HG03039 (cell line): ENCODE measurements around the gene DCDC2B.

Source experiments
- ATAC-seq: cut with Tn5 transposase; IDR thresholded peaks from one replicate; pipeline ENCODE4 v1.9.1; 2021; ENCODE audit warnings: mild to moderate bottlenecking, moderate library complexity; ENCODE audit not compliant: unreplicated experiment

DCDC2B gene

DNA sequence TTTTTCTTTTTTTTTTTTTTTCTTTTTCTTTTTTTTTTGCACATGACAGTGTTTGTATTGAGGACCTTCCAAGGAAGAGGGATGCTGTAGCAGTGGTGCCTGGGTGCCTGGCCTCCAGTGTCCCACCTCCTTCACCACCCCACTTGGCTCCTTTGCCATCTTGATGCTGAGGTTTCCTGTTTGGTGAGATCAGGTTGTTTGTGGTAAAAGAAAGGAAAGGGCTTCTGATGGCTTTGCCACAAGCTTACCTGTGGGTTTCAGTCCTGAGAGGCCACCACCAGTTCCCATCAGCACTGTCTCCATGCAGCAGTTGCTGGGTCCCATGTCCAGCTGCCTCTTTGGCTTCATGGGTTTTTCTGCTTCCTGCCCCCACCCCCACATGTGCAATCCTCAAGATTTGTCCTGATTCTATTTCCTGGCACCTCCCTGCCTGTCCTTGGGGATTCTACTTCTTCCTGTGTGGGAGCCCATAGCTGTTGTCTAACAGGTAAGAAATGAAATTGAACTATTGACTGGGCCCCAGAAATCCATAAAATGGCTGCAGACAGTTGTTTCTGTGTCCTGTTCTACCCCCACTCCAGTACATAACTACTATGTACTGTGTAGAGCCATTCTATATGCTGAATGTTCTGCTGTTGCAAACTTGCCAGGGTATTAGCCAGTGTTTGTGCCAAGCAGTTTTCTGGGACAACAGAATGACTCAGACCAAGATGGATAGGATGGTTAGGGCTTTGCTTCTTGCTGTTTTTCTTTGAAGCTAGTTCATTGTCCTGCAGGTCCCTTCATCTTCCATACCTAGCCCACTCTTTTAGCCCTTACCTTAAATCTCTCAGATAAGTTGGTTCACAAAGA, 12.7 kb upstream of the DCDC2B start:
- no peak for ATAC-seq

- ATAC-seq, result no peak
Measured at GRCh38 chr1:32197074-32197473, 11.8 kb upstream of the DCDC2B start.

- no peak for ATAC-seq
Measured at GRCh38 chr1:32197837-32198236, 11.1 kb upstream of the DCDC2B start.

DNA sequence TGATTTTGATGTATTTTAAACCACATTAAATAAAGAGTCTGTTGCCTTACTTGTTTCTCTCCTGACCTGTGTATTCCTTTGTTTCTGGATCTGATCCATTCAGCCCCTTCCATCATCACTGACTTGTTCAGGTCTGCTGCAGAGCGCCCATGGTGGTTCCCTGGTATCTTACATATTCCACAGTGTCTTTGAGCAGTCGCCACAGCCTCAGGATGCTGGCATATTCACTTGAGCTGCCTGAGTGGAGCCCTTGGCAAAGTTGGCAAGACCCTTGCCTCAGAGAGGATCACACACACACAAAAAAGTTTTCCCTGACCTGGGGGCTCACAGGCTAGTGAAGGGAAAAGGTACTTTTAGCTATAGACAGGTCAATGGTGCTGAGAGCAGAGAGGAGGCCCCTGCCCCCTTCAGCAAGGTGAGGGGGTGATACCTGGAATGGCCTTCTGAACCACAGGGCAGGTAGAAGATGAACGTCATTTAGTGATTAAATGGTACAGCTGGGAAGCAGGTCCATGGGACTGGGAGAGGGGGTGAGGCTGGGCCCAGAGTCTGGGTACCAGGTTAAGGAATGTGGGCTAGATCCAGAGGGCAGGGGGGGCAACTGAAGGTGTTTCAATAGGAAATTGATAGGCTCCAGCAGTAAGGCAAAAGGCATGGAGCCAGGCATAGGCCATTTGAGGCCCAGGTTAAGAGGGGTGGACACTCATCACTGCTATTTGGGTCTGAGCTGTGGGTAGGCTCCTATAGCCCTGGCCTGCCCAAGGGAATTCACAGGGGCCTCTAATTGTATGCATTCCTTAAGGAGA, 10.4 kb upstream of the DCDC2B start:
- ATAC-seq, result no peak

- ATAC-seq, result no peak
Measured at GRCh38 chr1:32199043-32199716, 9.7 kb upstream of the DCDC2B start.

GRCh38 chr1:32199717-32200072, 9.2 kb upstream of the DCDC2B start:
- ATAC-seq, result no peak

- no peak for ATAC-seq
Measured at GRCh38 chr1:32200226-32201010, 8.5 kb upstream of the DCDC2B start, which contains the start of gene CCDC28B. Gene CCDC28B, plus strand, starts transcription at chr1:32200595. Its CDS starts 1,341 bp downstream, at chr1:32201936.

GRCh38 chr1:32201011-32201855, 7.7 kb upstream of the DCDC2B start:
- ATAC-seq, result no peak

DNA sequence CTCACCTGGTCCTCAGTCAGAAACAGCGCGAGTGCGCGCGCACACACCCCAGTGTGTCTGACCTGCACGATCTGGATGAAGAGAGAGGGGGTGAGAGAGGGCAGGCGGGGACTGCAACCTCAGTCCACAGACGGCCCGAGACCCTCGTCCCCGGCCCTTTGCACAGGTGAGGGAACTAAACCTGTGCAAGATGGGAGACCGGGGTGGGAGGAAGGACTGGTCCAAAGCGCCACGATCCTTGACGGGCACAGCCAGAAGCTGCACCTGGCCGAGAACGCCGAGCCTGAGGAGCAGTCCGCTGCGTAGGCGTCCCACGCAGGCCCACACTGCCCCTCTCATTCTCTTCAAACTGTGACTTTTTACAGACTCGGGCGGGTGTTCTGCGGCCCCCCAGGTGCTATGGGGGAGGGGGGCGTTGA, 3.9 kb upstream of the DCDC2B start:
- no peak for ATAC-seq

GRCh38 chr1:32205401-32206370, 3.2 kb upstream of the DCDC2B start, which contains the start of gene IQCC:
Gene IQCC, plus strand, starts transcription at chr1:32205671. Its CDS starts 11 bp downstream, at chr1:32205682.
- no peak for ATAC-seq

- no peak for ATAC-seq
Measured at GRCh38 chr1:32208469-32208868, 420 bp upstream of the DCDC2B start.

DNA sequence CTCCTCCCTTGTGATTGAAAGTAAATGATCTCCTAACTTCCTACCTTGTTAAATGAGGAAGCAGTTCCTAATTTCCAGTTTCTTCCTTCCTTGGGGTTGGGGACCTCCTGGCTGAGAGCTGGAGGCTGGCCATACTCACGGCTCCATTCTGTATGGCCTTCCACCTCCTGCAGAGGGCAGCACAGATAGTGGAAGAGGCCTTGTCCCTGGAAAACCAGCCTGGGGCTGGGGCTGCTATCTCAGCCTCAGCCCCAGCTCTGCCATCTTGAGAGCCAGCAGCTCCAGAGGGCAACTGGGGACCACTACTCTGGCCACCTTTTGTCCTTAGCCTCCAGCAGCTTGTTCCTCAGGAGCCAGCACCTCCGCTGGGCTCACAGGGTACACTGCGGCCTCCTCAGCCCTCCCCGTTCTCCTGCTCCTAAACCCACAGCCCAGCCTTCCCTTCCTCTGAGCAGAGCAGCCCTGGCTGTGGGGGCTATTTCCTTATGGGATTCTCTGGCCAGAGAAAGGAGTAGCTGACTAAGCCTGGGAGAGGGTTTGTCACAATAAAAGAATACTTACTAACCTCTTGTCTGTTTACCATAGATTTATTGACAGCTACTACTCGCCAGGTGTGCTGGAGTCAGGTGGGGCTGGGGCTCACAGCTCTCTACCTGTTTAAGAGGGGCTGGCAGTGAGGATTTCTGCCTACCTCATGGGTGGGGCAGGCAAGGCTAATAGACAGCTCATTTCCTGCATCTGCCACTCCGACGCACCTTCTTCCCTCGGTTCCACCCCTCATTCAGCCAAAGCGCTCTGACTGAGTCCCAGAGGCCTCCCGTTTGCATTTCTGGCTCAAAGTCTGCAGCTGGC, 7.0 kb downstream of the DCDC2B start:
- ATAC-seq, result no peak

DNA sequence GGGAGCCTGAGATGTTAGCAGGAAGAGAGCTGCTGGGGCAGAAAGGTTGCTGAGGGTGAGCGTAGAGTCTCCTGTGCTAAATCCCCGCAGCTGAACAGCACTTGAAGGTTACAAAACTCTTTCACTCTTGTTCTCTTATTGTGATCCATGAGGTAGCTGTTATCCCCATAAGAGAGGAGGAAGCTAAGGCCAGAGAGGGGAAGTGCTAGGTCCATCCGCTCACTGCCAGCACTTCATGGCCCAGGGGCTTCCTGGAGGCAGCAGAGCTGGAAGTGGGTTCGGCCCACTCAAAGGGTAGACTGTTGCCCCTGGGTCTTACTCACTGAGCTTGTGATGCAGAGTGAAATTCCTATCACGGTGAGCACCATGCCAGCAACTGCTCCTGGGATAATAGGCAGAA, 7.7 kb downstream of the DCDC2B start:
- ATAC-seq, result no peak

- no peak for ATAC-seq
Measured at GRCh38 chr1:32219022-32219421, 10.1 kb downstream of the DCDC2B start.

DNA sequence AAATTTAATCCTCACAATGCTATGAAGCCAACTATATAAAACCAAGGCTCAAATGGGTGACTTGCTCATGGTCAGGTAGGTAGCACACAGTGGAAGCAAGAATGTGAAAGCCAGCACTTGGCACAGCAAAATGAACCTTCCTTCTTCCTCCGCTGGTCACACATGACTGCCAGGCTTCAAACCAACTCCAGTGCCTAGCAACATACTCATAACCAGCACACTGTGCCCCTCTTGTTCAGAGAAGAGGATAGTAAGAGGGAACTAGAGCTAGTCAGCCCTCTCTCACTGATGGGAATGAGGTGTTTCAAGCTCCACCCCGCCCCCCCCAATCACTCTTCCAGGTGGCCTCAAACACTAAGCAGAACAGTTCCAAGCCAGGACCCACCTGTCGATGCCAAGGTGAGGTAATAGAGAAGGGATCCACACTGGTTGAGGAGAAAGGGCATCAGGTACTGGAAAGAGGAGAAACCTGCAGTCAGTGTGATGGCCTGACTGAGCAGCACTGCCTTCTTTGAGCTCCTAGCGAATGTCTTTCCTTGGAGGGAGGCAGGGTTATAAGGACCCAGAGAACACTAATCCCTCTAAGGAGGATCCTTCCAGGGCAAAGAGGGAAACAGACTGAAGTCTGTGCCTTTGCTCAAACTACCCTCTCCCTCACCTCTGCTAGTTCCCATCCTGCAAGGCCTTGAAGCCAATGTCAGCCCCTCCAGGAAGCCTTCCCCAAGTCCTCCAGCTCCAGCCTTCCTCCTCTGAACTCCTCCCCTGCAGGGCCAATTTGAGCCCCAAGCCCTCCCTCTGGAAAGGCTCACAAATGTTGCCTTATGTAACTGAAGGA, 12.1 kb downstream of the DCDC2B start:
- no peak for ATAC-seq

GRCh38 chr1:32221581-32221979, 12.7 kb downstream of the DCDC2B start:
- ATAC-seq, result no peak
